Keratinocyte (primary cell): Measurements from ENCODE around the gene TNFAIP2. TPM values are rescaled to one million over a fixed set of nuclear protein-coding genes. Genes with fewer than 3 reads are reported as not detected.

ENCODE experiments used
- DNase-seq: peaks from one replicate; pipeline ENCODE4 v3.0.0-alpha.2; 2011; ENCODE audit warnings: low read depth, missing footprints, low spot score
- FAIRE-seq: peaks from 2 replicates; lab custom pipeline; 2011; peaks lifted over from hg19 to GRCh38; lab: Jason Lieb, UNC
- H2AFZ ChIP-seq: 2 replicates; pipeline ENCODE4 v1.6.0; 2012; ENCODE audit warnings: low read length, control low read depth, inconsistent platforms; ENCODE audit not compliant: control insufficient read depth
- H3K27ac ChIP-seq: 2 replicates; pipeline ENCODE4 v1.5.1; 2011; ENCODE audit warnings: low read length; ENCODE audit not compliant: control insufficient read depth, insufficient read depth
- H3K27me3 ChIP-seq: 3 replicates; pipeline ENCODE4 v1.6.0; 2011; ENCODE audit warnings: low read length; ENCODE audit not compliant: control insufficient read depth, insufficient read depth; ENCODE audit errors: extremely low read depth
- H3K36me3 ChIP-seq, 2 experiments: 2 replicates in 1 of 2; 3 replicates in 1 of 2; pipeline ENCODE4 v1.5.1; 2011; ENCODE audit warnings: low read length in 2 of 2, mild to moderate bottlenecking in 1 of 2; ENCODE audit not compliant: control insufficient read depth in 2 of 2, insufficient read depth in 2 of 2; ENCODE audit errors: extremely low read depth in 1 of 2
- H3K4me1 ChIP-seq: 3 replicates; pipeline ENCODE4 v1.5.1; 2011; ENCODE audit warnings: low read length; ENCODE audit not compliant: control insufficient read depth, insufficient read depth; ENCODE audit errors: extremely low read depth
- H3K4me2 ChIP-seq: 3 replicates; pipeline ENCODE4 v1.6.0; 2011; ENCODE audit warnings: low read depth, low read length; ENCODE audit not compliant: control insufficient read depth, insufficient read depth; ENCODE audit errors: extremely low read depth
- H3K4me3 ChIP-seq, 3 experiments: fragments of 200-600 bp in 1 of 3; sonication (generic) in 1 of 3; 2 replicates in 2 of 3; 3 replicates in 1 of 3; pipeline ENCODE4 v1.5.1; 2011 to 2016; ENCODE audit warnings: low read length in 3 of 3, mild to moderate bottlenecking in 3 of 3, control low read depth in 2 of 3, inconsistent platforms in 1 of 3, low read depth in 1 of 3, mixed read lengths in 1 of 3, mixed run types in 1 of 3, moderate library complexity in 1 of 3; ENCODE audit not compliant: control insufficient read depth in 2 of 3, insufficient read depth in 2 of 3; ENCODE audit errors: extremely low read depth in 1 of 3
- H3K79me2 ChIP-seq: 2 replicates; pipeline ENCODE4 v1.6.0; 2012; ENCODE audit warnings: low read length; ENCODE audit not compliant: control insufficient read depth, insufficient read depth
- H3K9ac ChIP-seq: 3 replicates; pipeline ENCODE4 v1.6.0; 2011; ENCODE audit warnings: low read length; ENCODE audit not compliant: control insufficient read depth, insufficient read depth; ENCODE audit errors: extremely low read depth
- H3K9me1 ChIP-seq: 3 replicates; pipeline ENCODE4 v1.6.0; 2011; ENCODE audit warnings: low read length; ENCODE audit not compliant: control insufficient read depth, insufficient read depth; ENCODE audit errors: extremely low read depth
- H3K9me3 ChIP-seq: 2 replicates; pipeline ENCODE4 v1.5.1; 2012; ENCODE audit warnings: low read depth, low read length; ENCODE audit not compliant: control insufficient read depth
- H4K20me1 ChIP-seq: 3 replicates; pipeline ENCODE4 v1.6.0; 2011; ENCODE audit warnings: low read length; ENCODE audit not compliant: control insufficient read depth, insufficient read depth; ENCODE audit errors: extremely low read depth
- EZH2 ChIP-seq: IDR thresholded peaks from one replicate; pipeline ENCODE4 v1.6.1; 2012; ENCODE audit warnings: inconsistent platforms, mild to moderate bottlenecking, low read length, moderate library complexity
- dilution Hi-C: fragments of 300-500 bp; cut with MboI; formaldehyde crosslinking; loops from one replicate; pipeline ENCODE4 v1.7.0; 2020; ENCODE audit warnings: low sequenced_read_pairs; ENCODE audit not compliant: extremely low pct_ligation_motif_present
- polyA plus RNA-seq, 5 experiments: library from polyadenylated mRNA; depleted of rRNA in 3 of 5; stranded (reverse) in 3 of 5; stranded (forward) in 1 of 5; unstranded in 1 of 5; fragments of >200 nt; gene quantifications; 1 replicate in 1 of 5; 2 replicates in 3 of 5; 3 replicates in 1 of 5; pipeline versions ENCODE4 v1.2.1 to v1.2.3, GENCODE V29; 2011 to 2012; ENCODE audit warnings: missing spikeins in 2 of 5, low read depth in 1 of 5, low replicate concordance in 1 of 5
- TF ChIP-seq, protein P1 (sequence below), 3 experiments: IDR thresholded peaks in 1 of 3; conservative IDR thresholded peaks in 1 of 3; optimal IDR thresholded peaks in 1 of 3; 2 replicates in 2 of 3; 3 replicates in 1 of 3; pipeline versions ENCODE3 to v1.5.1; 2011; ENCODE audit warnings: low read length in 3 of 3, mild to moderate bottlenecking in 3 of 3, moderate library complexity in 2 of 3, control low read depth in 1 of 3, inconsistent platforms in 1 of 3; ENCODE audit not compliant: insufficient read depth in 2 of 3; ENCODE audit errors: extremely low read depth in 1 of 3

TNFAIP2 gene
- polyA plus RNA-seq, 1 donor (not counting 4 experiments of a cell fraction or from before 2014, with no cell fraction given) = 0.71 TPM

DNA sequence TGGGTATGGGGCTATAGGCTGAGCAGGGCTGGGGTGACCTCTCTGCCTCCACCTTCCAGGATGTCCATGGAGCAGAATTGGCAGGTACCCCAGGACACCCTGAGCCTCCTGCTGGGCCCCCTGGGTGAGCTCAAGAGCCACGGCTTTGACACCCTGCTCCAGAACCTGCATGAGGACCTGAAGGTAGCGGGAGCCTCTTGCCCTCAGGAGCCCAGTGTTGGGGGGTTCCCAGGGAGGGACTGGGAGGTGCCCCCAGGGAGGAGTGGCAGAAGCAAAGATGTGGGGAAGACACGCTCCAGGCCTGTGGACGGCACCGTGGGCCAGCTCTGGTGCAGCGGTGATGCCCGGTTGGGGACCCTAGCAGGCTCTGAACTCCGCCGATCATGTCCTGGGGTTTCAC, 8.3 kb downstream of the TNFAIP2 start:
- dilution Hi-C loops = no loop called here
- no peak overlapping the region for H3K27ac ChIP-seq

DNA sequence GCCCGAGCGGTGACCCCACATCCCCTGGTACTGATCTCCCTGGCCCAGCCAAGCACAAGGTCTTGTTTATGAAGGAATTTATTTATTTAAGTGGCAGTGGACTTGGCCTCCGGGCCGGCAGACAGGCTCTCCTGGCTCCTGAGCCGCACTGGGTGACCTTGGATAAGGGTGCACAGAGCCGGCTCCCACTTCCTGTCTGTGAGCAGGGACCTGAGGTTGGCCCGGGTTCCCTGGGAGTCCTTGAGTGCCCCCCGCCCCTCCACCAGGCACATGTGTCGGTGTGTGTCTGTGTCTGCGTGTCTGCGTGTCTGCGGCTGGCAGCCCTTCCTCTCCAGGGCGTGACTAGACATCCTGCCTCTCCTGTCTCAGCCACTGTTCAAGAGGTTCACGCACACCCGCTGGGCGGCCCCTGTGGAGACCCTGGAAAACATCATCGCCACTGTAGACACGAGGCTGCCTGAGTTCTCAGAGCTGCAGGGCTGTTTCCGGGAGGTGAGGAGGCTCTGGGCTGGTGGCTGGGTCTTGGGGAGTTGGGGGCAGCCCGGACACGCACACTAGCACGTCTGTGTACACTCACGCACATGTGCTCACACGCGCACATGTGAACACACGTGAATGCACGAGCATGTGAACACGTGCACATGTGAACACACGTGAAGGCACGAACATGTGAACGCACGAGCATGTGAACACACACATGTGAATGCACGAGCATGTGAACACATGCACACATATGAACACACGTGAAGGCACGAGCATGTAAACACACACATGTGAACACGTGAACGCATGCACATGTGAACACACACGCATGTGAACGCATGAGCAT, 9.3 kb downstream of the TNFAIP2 start:
- H3K4me3 ChIP-seq = no peak overlapping the region
- H3K4me1 ChIP-seq = peaks cover 42% of the 10 kb centered on the region
- no peaks in the 10 kb centered on the region for H3K9me3 ChIP-seq
- dilution Hi-C loops = no loop called here
- H3K9me1 ChIP-seq = no peaks in the 10 kb centered on the region
- no peak for FAIRE-seq
- TF ChIP-seq, protein P1, sequence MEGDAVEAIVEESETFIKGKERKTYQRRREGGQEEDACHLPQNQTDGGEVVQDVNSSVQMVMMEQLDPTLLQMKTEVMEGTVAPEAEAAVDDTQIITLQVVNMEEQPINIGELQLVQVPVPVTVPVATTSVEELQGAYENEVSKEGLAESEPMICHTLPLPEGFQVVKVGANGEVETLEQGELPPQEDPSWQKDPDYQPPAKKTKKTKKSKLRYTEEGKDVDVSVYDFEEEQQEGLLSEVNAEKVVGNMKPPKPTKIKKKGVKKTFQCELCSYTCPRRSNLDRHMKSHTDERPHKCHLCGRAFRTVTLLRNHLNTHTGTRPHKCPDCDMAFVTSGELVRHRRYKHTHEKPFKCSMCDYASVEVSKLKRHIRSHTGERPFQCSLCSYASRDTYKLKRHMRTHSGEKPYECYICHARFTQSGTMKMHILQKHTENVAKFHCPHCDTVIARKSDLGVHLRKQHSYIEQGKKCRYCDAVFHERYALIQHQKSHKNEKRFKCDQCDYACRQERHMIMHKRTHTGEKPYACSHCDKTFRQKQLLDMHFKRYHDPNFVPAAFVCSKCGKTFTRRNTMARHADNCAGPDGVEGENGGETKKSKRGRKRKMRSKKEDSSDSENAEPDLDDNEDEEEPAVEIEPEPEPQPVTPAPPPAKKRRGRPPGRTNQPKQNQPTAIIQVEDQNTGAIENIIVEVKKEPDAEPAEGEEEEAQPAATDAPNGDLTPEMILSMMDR (optimal IDR thresholded peaks at IDR 0.05 in 1 of 3, IDR thresholded peaks at IDR 0.05 in 1 of 3, conservative IDR thresholded peaks at IDR 0.05 in 1 of 3; ENCODE audit: extremely low read depth in 1 of 3, insufficient read depth in 2 of 3, low read length in 3 of 3) = no peak
- TF ChIP-seq EZH2 = no peak
- DNase-seq = no peak
- H3K9ac ChIP-seq = no peak overlapping the region
- no peaks in the 10 kb centered on the region for H3K27me3 ChIP-seq
- no peak overlapping the region for H3K27ac ChIP-seq
- H2AFZ ChIP-seq = no peak overlapping the region
- no peaks in the 10 kb centered on the region for H3K79me2 ChIP-seq
- H3K36me3 ChIP-seq = no peaks in the 10 kb centered on the region
- H4K20me1 ChIP-seq = peaks cover 2% of the 10 kb centered on the region
- H3K4me2 ChIP-seq = no peak overlapping the region

More for the DNA sequence above, 8.3 kb downstream of the TNFAIP2 start:
- Histone ChIP-seq H3K4me1 (peaks cover 41% of the 10 kb centered on the region), H4K20me1 (peaks cover 2% of the 10 kb centered on the region), H3K36me3 (no peaks in the 10 kb centered on the region), H3K79me2 (no peaks in the 10 kb centered on the region), H2AFZ (no peak overlapping the region), H3K9ac (no peak overlapping the region), H3K27me3 (peaks cover 3% of the 10 kb centered on the region), H3K4me3 (no peak overlapping the region), H3K9me1 (no peaks in the 10 kb centered on the region), H3K9me3 (no peaks in the 10 kb centered on the region), H3K4me2 (no peak overlapping the region)
- no peak for DNase-seq
- FAIRE-seq = no peak
- TF ChIP-seq EZH2 = no peak
- TF ChIP-seq, protein P1 (optimal IDR thresholded peaks at IDR 0.05 in 1 of 3, IDR thresholded peaks at IDR 0.05 in 1 of 3, conservative IDR thresholded peaks at IDR 0.05 in 1 of 3; ENCODE audit: extremely low read depth in 1 of 3, insufficient read depth in 2 of 3, low read length in 3 of 3) = no peak
